Activated T-helper 1 cell treated with anti-CD3 and anti-CD28 coated beads, Interleukin-2, amount 50 U/mL, for 16 hours (primary cell): Measurements from ENCODE around the gene NAV3.

Source experiments
- DNase-seq, 2 donors: peaks; one replicate each; pipeline ENCODE4 v3.0.0-alpha.2; 2020; ENCODE audit warnings: low read depth in 1 of 2, low spot score in 1 of 2

The NAV3 gene

DNA sequence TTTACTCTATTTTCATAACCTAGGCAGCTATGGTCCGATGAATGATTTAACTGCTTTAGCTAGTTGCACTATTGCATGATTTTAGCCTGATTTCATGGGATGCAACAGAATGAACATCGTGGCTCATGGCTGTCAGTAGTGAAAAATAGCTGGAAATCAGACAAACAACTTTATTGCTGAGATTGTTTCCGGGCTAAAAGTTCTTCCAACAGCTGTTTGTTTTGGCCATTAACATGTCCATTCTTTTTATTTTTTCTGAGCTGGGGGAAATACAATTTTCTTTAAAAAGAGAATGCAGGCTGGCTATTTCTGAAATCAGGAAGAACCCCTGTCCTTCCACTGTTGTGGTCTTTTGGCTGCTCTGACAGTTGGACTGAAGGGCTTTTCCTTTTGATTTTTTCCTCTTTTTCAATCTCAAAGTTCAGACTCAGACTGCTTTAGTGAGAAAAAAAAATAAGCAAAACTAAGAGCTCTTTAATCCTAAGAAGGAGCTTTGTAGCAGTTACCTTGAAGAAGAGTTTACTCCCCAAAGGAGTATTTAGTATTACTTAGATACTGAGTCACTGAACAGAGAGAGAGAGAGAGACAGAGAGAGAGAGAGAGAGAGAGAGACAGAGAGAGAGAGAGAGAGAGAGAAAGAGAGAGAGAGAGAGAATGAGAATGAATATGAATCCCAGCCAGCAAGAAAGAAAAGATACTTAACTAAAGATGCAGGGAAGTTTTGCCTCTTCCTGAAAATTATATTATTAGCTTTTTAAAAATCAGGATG is at the start of gene NAV3:
NAV3 (plus strand) TSS at position 312 of the 769 bp plus-strand sequence. CDS start 568 bp downstream, outside the sequence.
- no peak for DNase-seq

GRCh38 chr12:77782034-77782433 is 48.7 kb upstream of the NAV3 start:
- no peak for DNase-seq

DNA sequence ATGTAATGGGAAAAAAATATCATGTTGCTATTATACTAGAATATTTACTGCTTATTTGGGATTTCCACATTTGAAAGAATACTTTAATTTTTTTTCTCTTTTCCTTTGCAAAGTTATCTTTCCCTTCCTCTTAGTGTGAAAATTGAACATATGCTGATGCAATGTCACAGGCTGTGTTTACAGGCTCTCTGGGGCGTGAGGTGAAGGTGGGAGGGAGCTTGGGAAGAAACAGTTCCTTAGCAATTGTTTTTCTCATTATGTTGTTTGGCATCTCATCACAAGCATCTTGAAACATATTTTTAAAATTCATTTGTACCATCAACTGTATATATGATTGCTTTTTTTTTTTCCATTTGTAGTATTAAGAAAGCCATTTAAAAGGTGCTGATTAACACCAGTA is 47.9 kb upstream of the NAV3 start:
- no peak for DNase-seq

DNA sequence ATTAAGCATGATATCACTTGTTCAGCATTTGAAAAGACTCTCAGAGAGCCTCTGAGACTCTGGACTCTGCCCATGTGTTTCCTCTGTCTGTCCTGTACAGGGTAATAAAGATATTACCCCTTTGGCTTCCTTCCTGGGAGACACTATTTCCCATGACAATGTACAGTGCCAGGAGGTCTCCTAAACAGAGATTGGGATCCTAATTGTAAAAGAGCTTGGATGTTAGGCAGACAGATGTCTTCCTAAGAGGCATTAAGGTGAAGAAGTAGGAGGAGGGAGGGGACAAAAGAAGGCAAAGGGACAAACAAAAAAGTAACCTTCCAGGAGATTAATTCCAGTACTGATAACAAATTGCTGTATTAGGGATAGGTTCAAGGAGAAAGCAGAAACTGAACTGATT is 45.5 kb upstream of the NAV3 start:
- no peak for DNase-seq

DNA sequence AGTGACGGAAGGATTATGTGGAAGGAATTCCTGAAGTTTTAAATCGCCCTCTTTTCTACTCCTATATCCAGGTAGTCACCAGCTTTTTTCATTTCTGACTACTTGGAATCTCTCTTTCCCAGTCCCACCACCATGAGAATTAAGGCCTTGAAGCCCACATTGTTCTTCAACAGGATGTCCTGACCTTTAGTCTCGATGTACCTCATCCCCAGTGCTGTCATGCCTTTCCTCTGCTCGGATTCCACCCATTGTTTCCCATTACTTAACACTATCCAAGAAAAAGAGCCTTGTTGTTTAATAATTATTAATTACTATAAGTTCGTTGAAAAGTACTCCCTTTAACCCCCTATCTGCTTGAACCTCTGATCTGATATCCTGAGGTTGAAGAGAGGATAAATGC is 44.0 kb upstream of the NAV3 start:
- no peak for DNase-seq

DNA sequence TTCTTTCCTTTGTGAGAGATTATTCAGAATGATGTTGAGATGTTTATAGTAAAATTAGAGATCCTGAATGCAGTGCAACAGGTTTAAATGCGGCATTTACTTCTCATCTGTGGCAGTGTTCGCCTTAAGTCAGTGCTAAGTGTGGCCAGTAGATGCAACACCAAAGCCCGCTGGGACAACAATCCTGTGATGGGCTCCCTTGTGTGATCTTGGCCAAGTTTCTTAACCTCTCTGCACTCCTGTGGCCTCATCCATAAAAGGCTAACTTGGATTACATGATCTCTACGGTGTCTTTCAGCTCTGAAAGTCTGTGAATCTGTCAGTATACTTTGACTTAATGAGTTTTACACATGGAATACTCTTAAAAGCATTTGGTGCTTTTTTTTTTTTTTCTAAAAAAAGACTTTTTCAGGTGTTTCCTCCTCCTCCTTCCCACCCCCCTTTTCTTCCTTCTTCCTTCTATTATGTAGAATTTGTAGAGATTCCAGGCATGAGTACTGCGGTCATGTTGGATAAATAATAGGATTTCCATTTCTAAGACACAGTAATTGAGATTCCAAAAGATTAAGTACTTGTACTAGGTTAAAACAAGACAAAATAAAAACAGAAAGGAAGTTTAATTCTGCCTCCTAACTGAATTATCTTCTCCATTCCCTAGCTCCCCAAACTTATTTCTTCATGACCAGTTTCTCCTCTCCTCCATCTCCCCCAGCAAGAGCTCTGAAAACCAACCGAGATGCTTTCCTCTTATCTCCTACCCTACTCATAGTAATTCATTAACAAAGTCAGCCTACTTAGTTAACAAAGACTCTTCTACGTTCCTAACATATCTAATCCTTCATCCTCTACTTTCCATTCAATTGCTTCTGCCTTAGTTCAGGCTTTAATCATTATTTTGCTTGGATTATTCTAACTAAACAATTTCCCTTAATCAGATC is 42.2 kb upstream of the NAV3 start:
- DNase-seq = no peak

GRCh38 chr12:77795699-77796098 is 35.0 kb upstream of the NAV3 start:
- DNase-seq = no peak

- no peak for DNase-seq
Observed at GRCh38 chr12:77796775-77797174, 33.9 kb upstream of the NAV3 start.

DNA sequence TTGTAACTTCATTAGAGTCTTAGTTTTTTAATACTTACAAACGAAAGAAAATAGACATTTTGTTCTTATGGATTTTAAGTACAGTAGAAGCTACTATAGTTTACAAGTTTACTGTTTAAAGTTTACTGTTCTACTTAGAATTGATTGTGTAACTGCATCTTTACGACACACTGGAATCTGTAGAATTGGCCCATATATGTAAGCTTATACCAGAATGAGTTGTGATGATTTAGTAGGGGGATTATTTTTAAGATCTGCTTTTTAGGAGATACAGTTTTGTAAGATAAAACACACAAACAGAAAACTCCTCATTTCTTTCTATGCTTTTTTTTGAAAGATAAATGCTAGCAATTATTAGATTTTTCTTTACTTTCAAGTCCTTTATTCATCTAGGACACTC is 30.2 kb upstream of the NAV3 start:
- no peak for DNase-seq

- DNase-seq = no peak
Observed at GRCh38 chr12:77808534-77808933, 22.2 kb upstream of the NAV3 start.

- DNase-seq = no peak
Observed at GRCh38 chr12:77813558-77813957, 17.1 kb upstream of the NAV3 start.

DNA sequence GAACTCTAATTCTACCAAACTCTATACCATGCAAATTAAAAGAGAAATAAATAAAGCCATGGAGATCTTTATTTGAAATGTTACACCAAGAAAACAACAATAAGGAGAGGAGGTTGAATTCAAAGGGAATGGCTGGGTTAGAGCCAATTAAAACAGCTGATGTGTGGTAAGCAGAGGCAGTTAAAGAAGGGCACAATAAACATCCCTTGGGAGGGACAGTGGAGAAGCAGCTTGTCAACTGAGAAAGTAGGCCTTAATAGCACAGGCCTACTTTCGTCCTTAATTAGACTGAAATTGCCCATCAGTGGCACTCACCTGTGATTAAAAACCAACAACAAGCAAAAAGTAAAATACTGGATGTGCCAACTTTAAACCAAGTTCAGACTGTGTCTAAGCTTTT is 16.3 kb upstream of the NAV3 start:
- no peak for DNase-seq

GRCh38 chr12:77816196-77816595 is 14.5 kb upstream of the NAV3 start:
- DNase-seq = no peak

DNA sequence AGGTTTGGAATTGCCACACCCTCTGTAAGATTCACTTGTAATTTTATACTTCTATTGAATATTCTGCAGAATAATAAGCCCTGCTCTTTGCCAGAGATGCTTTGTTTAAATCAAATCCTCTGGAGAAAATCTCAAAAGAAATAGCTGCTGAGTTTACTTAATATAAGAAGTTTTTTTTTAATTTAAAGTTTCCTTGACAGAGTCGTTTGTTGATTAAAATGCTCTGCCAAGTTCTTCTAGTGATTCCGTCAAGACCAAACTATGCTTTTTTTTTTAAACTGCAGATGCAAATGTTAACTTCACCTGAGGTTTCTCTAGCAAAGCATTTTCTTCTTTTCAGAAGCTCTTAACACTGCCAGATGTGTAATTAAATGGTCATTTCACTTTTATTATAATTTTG is 13.4 kb upstream of the NAV3 start:
- no peak for DNase-seq

DNA sequence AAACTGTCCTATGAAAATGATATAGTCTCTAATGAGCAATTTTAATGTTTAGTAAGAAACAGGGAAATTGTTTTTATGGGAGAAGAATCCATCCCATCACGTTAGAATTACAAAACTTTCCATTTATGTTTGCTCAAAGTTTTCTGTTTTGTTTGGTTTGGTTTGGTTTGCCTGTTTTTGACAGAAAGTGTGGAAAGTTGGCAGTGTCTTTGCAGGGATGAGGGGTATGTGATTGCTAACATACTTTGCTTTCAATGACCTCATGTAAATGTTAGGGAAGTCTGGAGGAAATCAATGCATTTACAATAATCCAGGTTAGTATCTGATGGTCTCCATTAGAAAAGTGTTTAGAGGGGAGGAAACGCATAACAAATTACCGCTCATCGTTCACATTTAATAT is 12.3 kb upstream of the NAV3 start:
- DNase-seq = no peak

GRCh38 chr12:77821699-77822203 is 8.9 kb upstream of the NAV3 start:
- no peak for DNase-seq

- no peak for DNase-seq
Observed at GRCh38 chr12:77833329-77833728, 2.6 kb downstream of the NAV3 start.

GRCh38 chr12:77834618-77835017 is 3.9 kb downstream of the NAV3 start:
- DNase-seq = no peak

DNA sequence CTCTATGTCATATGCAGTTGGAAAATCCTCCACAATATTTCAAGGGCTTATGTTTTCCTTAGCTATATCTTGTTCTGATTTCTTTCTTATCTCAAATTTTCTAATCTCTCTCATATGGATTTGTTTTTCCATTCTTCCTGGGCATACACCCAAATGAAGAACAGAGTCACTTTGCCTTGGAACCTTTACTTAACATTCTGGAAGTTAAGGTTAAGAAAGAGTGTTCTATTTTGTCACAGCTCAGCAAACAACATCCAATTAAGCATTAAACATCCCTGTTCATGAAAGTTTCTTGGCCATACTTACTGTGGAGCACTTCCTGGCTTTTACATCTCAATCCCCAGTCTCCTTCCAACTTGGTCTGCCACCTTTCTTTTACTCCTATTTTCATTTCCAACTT is 5.3 kb downstream of the NAV3 start:
- DNase-seq = no peak

- DNase-seq = no peak
Observed at GRCh38 chr12:77837876-77838291, 7.2 kb downstream of the NAV3 start.

GRCh38 chr12:77841521-77841920 is 10.8 kb downstream of the NAV3 start:
- DNase-seq = no peak

GRCh38 chr12:77842430-77842829 is 11.7 kb downstream of the NAV3 start:
- no peak for DNase-seq
